ENCODE data around the gene ADAMTS14.

ADAMTS14 gene

DNA sequence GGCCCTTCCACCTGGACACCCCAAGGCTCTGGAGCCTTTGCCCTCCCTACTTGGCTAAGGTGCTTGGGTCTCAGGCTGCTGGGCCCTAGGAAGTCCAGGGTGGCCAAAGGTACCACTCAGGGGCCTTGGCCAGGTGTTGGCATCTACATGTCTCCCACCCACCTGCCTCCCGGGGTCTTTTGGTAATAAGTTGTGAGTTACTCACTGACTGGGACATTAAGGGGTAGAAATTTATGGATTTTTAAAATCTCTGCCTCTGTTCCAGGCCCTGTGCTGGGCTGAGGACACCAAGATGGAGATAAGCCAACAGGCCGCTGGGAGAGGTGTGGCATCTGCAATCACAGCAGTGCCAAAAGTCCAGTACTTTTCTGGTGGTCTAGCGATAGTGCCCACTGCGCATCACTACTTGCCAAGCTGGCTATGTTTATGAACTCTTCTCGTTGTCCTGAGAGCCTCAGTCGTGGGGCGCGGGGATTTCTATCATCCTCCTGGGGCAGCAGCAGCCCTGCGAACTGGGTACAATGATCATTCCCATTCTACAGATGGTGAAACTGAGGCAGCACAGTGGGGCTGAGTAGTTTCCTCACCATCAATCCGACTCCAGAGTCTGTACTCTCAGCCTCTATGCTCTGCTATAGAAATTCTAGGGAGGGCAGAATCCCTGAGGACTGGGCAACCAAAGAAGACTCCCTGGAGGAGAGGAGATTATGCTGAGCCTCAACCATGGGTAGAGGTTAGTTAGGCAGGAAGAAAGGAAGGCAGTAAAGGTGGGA is 76.7 kb downstream of the ADAMTS14 start:
- FAIRE-seq, result no peak
- DNase-seq (ENCODE audit: insufficient read length, low spot score), result no peak

DNA sequence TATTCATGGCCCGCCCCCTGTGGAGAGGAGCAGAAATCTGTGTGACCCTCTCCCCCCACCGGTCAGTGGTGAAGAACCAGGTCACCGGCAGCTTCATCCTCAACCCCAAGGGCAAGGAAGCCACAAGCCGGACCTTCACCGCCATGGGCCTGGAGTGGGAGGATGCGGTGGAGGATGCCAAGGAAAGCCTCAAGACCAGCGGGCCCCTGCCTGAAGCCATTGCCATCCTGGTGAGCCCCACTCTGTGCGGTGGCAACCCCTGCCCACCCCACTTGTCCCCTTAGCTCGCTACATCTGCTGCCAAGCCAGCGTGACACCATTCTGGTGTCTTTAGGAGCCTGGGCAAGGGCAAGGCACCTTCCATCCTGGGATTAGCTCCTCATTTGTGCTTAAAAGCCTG is 77.5 kb downstream of the ADAMTS14 start:
- DNase-seq (ENCODE audit: insufficient read length, low spot score) (no peak), FAIRE-seq (no peak)

DNA sequence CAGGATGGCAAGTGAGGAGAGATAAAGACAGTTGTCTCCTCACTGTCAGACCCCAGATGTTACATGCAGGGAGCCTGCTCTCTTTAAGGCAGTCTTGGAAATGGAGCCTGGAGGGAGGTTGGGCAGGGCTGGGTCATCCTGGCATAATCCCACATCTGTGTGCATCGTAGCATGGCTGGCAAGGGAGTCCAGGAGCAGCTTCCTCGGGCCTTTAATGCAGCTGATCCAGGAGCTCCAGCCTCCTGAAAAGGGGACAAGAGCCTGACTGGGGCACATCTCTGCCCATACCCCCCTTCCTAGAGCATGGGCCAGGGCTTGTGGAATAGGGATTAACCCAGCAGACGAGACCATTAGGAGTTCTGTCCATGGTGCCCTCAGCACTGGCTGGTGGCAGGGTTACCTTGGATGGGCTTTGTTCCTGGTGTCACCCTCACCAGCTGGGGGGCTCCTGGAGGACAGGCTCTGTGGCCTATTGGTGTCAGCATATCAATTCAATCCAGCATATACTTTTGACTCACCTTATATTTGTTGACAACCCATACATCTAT is 77.9 kb downstream of the ADAMTS14 start:
- FAIRE-seq (no peak), DNase-seq (ENCODE audit: insufficient read length, low spot score) (no peak)

DNA sequence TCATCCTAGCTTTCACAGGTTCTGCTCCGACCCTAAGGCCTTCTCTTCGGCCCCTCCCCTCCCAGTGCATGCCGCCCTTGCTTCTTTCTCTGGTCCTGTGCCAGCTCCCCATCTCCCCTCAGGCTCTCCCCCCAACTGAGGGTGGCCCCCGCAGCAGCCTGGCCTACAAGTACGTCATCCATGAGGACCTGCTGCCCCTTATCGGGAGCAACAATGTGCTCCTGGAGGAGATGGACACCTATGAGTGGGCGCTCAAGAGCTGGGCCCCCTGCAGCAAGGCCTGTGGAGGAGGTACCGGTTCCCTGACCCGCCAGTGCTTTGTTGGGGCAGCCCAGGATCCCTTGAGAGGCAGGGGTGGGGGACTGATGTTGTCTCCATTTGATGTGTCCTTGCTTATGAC is 79.0 kb downstream of the ADAMTS14 start:
- no peak for DNase-seq (ENCODE audit: insufficient read length, low spot score)
- FAIRE-seq, result no peak

DNA sequence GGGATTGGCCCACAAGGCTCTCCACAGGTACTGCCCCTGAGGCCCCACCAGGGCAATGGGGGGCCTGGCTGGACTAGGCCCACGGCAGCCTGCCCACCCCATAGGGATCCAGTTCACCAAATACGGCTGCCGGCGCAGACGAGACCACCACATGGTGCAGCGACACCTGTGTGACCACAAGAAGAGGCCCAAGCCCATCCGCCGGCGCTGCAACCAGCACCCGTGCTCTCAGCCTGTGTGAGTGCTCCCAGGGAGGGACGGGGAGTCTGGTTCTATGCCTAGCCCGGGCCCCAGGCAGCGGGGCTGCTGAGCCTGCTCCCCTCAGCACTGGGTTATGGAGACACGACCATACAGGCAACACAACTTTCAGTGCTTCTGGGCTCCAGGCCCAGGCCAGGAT is 79.7 kb downstream of the ADAMTS14 start:
- FAIRE-seq (no peak), DNase-seq (ENCODE audit: insufficient read length, low spot score) (no peak)

DNA sequence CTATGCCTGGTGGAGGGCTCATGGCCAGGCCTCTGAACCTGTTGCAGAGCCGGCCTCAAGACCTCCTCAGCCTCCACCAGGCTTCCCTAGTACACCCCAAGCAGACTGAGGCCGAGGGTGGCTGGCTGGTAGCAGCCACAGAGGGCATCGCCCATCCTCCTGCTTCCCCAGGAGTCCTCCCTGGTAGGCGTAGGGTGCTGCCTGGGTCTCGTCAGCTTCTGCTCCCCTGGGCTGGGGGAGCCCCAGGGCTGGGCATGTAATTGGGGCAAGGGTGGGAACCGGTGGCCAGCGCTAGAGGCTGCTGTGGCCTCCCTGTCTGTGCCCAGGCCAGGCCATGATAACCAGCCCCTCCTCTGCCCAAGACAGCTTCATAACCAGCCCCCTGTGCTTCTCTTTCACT is 80.3 kb downstream of the ADAMTS14 start:
- DNase-seq (ENCODE audit: insufficient read length, low spot score) (no peak), FAIRE-seq (no peak)

DNA sequence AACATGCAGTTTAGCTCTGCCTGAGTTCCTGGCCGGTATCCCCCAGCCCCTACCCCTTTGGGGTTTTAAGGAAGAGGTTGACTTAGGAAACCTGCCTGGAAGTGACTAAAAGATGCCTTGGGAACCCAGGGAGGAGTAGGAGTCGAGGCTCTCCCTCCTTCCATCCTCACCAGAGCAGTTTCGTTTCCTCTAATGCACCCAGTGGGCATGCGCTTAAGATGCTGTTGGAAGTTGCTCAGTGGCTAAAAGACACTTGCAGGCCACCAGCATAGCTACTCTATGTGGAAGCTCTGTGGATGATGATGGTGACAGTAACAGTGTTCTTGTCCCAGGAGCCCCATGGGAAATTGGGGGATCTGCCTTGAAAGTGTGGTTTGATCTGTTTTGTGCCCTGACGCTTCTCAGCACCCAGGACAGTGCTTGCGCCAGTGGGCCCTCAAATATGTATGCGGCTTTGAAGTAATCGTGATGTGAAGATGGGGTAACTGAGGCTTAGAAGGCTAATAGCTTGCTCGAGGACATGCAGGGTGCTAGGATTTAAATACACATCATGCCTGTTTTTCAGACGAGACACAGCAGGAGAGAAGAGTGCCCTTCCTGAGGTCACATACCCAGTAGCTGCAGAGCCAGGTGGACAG is 80.8 kb downstream of the ADAMTS14 start:
- no peak for DNase-seq (ENCODE audit: insufficient read length, low spot score)
- no peak for FAIRE-seq

DNA sequence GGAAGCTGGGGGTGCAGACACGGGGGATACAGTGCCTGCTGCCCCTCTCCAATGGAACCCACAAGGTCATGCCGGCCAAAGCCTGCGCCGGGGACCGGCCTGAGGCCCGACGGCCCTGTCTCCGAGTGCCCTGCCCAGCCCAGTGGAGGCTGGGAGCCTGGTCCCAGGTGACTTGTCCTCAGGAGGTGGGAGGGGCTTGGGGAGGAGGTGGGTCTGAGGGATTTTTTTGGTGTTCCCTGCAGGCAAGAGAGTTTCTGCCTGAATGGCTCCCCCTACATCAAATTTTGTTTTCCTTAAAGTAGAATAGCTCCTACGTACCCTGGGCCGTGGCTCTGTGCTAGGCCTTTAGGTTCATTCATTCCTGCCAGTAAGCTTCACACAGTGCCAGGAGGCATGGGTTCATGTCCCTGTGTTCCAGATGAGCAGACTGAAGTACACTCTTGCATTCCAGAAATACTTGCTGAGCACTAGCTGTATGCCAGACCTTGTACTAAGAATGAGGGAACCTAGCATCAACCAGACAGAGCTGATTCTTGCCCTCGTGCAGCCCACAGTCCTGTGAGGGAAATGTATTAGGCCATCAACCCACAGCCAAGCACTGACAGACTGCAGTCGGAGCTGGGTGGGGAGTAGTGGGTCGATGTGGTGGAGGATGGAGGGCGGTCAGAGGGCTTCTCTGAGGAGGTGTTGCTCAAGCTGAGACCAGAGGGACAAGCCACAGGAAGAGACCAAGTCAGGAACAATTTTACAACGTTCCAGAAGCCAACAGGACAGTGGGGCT is 81.7 kb downstream of the ADAMTS14 start:
- DNase-seq (ENCODE audit: insufficient read length, low spot score) (no peak), FAIRE-seq (no peak)

DNA sequence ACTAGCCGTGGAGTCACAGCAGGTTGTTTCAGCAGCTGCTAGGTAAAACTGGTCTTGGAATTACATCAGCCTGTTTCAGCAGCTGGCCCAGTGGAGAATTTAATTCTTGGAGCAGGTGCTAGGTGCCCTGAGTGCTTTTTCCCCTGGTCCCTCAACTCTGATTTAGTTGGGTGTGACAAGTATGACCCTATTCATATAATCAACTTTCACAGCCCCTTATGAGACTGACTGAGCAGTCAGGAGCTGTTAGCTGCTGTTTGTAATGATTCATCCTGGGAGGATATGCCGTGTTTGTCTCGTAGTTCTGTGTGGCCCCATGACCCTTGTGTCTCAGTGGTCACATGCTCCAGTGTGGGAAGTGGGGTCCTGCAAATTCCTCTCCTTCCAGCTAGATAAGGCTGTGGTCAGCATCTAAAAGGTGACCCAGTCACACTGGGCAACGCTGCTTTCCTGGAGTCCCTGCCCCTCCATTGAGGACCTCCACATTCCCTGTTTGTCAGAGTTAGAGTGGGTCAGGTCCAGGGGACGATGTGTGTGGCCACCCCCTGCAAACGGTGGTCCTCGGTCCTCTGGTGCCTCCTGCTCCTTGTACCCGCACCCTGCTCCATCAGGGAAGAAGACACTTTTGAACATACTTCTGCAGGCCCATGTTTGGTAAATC is 84.5 kb downstream of the ADAMTS14 start:
- no peak for DNase-seq (ENCODE audit: insufficient read length, low spot score)
- FAIRE-seq, result no peak

DNA sequence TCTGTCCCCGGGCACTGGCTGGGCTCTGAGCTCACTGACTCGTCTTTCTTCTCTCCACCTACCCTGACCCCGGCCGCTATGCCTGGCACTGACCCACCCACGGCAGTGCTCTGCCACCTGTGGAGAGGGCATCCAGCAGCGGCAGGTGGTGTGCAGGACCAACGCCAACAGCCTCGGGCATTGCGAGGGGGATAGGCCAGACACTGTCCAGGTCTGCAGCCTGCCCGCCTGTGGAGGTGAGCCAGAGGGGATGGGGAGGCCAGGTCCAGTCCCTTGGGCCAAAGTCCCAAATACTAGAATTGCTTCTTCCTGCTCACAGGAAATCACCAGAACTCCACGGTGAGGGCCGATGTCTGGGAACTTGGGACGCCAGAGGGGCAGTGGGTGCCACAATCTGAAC is 85.5 kb downstream of the ADAMTS14 start:
- FAIRE-seq (no peak), DNase-seq (ENCODE audit: insufficient read length, low spot score) (no peak)

DNA sequence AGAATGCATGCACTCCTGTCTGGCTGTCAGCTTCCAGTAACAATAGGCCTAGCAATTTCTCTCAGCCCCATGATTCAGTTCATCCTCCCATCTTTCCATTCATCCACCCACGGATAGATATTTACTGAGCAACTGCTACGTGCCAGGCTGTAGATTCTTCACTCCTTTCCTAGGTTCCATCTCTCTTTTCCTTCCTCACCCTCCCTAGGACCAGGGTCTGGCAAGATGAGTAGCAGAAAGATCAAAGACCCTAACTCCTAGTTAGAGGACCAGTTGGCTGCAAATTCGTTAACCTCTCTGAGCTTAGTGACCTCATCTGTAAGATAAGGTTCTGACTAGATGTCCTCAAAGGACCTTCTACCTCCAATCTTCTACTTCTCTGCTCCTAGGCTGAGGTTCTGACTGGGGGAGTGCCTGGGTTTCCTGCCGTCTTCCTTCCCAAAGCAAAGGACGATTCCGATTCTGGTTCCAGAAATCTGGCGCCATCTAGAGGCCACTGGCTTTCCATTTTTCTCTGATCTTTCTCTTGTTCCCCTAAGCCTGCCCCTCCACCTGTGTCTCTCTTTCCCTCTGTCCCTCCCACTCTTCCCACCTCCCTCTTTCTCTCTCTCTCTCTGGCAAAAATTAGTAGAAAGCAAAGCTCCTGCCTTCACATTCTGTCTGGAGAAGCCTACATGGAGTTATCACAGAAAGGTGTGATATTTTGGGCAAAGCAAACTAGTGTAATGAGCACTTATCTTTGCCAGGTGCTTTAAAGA is 86.6 kb downstream of the ADAMTS14 start:
- FAIRE-seq (no peak), DNase-seq (ENCODE audit: insufficient read length, low spot score) (peak; percentile 67)

DNA sequence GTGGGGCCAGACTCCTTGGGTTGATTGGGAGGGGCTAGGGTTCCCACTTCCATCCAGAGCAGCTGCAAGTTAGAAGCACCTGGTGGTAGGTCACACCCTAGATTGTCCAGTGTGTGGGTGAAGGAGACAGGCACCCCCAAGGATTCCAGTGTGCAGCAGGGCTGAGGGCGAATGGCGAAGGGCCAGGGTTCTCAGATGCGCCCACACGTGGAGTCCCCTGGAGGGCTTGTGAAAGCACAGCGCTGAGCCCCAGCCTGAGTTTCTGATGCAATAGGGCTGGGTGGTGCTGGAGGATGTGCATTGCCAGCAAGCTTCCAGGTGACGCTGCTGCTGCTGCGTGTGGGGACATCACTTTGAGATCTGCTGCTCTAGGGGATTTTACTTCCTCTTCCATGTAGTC is 87.5 kb downstream of the ADAMTS14 start:
- DNase-seq (ENCODE audit: insufficient read length, low spot score), result no peak
- no peak for FAIRE-seq

DNA sequence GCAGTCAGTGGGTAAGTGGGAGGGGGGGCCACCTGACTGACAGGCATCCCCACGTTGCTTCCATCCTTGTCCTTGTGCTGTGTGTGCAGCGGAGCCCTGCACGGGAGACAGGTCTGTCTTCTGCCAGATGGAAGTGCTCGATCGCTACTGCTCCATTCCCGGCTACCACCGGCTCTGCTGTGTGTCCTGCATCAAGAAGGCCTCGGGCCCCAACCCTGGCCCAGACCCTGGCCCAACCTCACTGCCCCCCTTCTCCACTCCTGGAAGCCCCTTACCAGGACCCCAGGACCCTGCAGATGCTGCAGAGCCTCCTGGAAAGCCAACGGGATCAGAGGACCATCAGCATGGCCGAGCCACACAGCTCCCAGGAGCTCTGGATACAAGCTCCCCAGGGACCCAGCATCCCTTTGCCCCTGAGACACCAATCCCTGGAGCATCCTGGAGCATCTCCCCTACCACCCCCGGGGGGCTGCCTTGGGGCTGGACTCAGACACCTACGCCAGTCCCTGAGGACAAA is 88.0 kb downstream of the ADAMTS14 start:
- no peak for DNase-seq (ENCODE audit: insufficient read length, low spot score)
- no peak for FAIRE-seq

DNA sequence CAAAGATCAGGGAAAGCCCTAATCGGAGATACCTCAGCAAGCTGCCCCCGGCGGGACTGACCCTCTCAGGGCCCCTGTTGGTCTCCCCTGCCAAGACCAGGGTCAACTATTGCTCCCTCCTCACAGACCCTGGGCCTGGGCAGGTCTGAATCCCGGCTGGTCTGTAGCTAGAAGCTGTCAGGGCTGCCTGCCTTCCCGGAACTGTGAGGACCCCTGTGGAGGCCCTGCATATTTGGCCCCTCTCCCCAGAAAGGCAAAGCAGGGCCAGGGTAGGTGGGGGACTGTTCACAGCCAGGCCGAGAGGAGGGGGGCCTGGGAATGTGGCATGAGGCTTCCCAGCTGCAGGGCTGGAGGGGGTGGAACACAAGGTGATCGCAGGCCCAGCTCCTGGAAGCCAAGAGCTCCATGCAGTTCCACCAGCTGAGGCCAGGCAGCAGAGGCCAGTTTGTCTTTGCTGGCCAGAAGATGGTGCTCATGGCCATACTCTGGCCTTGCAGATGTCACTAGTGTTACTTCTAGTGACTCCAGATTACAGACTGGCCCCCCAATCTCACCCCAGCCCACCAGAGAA is 88.8 kb downstream of the ADAMTS14 start:
- no peak for DNase-seq (ENCODE audit: insufficient read length, low spot score)
- FAIRE-seq, result no peak

DNA sequence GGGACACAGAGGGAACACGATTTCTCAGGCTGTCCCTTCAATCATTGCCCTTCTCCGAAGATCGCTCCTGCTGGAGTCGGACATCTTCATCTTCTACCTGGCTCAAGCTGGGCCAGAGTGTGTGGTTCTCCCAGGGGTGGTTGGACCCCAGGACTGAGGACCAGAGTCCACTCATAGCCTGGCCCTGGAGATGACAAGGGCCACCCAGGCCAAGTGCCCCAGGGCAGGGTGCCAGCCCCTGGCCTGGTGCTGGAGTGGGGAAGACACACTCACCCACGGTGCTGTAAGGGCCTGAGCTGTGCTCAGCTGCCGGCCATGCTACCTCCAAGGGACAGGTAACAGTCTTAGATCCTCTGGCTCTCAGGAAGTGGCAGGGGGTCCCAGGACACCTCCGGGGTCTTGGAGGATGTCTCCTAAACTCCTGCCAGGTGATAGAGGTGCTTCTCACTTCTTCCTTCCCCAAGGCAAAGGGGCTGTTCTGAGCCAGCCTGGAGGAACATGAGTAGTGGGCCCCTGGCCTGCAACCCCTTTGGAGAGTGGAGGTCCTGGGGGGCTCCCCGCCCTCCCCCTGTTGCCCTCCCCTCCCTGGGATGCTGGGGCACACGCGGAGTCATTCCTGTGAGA is 89.5 kb downstream of the ADAMTS14 start:
- FAIRE-seq, result no peak
- no peak for DNase-seq (ENCODE audit: insufficient read length, low spot score)

DNA sequence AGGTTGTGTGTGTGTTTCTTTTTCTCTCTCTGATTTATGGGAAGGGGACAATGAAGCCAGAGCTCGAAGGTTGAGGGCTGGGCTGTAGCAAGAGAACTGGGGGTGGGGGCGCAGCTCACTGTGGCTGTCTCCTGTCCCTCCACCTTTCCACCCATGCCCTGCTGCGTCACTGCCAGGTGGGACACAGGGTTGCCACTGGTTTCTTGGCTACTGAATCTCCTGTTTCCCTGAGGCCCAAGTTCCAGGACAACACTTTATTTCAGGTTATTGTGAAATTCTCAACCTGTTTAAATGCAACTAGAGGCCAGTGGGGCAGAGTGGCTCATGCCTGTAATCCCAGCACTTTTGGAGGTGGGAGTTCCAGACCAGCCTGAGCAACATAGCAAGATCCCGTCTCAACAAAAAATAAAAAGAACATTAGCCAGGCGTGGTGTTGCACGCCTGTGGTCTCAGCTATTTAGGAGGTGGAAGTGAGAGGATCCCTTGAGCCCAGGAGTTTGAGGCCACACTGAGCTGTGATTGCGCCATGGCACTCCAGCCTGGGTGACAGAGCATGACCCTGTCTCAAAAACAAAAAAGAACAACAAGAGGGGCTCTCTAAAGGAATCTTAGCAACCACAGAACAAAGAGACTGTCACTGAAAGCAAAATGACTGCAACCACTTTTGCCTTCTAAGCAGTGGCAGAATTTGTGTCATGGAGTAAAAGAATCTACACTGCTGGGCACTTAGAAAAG is 90.3 kb downstream of the ADAMTS14 start:
- DNase-seq (ENCODE audit: insufficient read length, low spot score) (no peak), FAIRE-seq (no peak)

DNA sequence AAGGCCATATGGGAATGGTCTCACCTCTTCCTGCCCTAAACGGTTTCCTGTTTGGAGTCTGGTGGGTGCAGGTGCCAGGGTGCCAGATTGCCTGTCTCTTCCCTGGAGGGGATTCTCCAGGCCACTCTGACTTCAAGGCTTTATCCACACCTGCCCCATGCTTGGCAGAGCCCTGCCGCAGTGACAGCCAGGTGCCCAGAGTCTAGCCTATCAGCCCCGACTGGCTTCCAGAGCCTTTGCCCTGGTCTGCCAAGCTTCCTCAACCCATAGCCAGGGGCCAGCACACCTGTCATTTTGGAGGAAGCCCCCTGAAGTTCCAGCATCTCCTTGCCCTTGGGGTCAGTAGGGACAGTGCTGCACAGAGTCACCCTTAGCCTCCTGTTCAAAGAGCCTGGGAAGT is 91.3 kb downstream of the ADAMTS14 start:
- DNase-seq (ENCODE audit: insufficient read length, low spot score) (no peak), FAIRE-seq (no peak)

DNA sequence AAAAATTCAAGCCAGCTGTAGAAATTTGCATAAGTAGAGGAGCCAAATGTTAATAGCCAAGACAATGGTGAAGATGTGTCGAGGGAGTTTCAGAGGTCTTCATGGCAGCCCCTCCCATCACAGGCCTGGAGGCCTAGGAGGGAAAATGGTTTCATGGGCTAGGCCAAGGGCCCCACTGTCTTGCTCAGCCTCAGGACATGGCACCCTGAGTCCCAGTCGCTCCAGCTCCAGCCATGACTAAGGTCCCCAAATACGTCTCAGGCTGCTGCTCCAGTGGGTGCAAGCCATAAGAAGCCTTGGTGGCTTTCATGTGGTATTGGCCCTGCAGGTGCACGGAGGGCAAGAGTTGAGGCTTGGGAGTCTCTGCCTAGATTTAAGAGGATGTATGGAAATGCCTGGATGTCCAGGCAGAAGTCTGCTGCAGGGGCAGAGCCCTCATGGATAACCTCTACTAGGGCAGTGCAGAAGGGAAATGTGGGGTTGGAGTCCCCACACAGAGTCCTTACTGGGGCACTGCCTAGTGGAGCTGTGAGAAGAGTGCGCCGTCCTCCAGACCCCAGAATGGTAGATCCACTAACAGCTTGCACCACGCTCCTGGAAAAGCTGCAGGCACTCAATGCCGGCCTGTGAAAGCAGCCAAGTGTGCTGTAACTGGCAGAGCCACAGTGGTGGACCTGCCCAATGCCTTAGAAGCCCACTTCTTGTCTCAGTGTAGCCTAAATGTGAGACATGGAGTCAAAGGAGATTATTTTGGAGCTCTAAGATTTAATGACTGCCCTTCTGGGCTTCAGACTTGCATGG is 93.7 kb downstream of the ADAMTS14 start:
- DNase-seq (ENCODE audit: insufficient read length, low spot score), result no peak
- FAIRE-seq, result no peak

Measured in HTR-8/SVneo (cell line).